KG1 (cell line): Measurements from ENCODE around the gene RARB.
A peak's percentile ranks its signal among the peaks of the same experiment; 100 is the strongest.

Source experiments
- DNase-seq: peaks from one replicate; lab custom pipeline; 2025; lab: John Stamatoyannopoulos, UW

The RARB gene

DNA sequence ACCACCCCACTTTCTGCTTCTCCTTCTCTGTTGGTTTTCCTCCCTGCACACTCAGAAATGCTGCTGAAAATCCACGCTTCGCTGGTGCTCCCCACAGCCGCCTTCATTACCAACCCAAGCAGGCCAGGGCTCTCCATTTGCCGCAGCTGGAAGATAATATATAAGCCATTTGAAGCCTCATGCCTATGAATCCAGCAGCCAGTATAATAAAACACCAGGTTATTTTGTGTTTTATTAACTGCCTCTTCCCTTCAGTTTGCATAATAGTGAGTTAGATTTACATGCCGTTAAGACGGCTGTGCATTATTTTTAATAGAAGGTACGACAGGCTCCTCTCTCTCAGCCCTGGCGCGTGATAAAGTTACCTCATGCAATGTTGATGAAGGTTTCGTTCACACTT lies 150.0 kb downstream of the RARB start:
- no peak for DNase-seq

DNA sequence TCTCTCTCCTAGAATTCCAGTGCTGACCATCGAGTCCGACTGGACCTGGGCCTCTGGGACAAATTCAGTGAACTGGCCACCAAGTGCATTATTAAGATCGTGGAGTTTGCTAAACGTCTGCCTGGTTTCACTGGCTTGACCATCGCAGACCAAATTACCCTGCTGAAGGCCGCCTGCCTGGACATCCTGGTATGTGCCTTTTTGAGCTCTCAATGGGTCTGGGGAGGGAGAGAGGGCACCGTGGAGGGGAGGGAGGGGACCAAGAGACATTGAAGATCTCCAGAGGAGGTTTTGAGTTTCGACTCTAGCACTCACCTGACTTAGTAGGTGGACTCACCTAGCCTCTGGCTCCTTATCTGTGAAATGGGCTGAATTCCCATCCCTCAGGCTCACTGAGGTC lies 152.5 kb downstream of the RARB start:
- no peak for DNase-seq

DNA sequence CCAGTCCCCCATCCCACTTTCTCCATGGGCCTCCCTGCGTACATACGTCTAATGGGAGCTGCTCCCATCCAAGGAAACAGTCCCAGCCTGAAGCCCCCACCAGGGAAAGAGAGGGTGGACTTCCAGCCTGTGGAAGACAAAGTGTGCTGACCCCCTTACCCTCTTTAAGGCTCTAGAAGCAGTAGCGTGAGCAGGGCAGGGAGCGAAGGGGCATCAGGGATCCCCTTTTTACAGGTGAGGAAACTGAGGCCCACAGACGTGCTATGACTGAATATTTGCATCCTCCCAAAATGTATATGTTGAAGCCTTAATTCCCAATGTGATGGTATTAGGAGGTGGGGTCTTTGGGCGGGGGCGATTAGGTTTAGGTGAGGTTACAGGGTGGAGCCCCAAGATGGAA lies 153.3 kb downstream of the RARB start:
- no peak for DNase-seq

DNA sequence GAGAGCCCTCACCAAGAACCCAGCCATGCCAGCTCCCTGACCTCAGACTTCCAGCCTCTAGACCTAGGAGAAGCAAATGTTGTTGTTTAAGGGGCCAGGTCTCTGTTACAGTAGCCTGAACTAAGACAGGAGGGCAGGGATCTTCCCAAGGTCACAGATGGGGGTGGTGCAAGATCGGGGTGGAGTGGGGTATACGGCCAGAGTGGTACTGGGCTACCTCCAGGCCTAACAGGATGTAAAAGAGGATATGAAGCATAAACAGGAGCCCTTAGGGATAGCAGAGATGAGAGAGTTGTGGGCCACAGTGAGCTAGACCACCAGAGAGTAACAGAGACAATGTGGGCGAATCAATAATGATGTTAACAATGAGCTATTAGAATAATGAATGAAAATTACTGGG lies 153.8 kb downstream of the RARB start:
- no peak for DNase-seq

DNA sequence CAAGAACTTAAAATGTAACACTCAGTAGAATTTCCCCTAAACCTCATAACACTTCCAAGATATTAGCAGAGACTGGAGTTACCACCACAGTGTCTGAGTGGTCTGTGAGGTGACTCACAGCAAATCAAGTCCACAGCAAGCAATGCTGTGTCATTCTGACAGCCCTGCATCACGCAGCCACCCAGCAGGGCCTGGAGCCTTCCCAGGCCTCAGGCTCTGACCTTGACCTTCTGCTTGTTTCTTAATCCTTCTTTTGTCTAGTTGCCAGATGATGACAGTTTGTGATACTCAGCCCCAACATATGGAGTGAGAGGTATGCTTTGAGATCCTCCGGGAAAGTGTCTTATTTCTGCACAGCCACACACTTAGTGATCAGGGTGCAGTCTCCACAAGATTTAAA lies 154.2 kb downstream of the RARB start:
- DNase-seq, result no peak

DNA sequence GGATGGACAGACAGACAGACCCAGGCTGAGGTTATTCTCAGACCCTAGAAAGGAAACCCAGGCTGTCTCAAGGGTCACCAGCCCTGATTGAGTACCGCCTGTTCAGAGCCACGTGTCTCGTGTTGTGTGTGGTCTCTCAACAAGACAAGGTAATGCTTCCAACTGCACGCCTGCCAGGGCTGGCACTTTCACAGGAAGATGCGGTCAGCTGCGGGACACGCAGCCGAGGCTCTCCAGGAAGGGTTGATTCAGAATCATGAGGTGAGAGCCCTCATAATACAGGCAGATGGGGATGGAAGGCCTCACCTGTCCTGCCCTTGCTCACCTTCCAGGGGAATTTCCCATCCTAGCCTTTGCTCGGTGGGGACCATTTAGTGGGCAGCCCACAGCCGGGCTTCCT lies 155.3 kb downstream of the RARB start:
- no peak for DNase-seq

DNA sequence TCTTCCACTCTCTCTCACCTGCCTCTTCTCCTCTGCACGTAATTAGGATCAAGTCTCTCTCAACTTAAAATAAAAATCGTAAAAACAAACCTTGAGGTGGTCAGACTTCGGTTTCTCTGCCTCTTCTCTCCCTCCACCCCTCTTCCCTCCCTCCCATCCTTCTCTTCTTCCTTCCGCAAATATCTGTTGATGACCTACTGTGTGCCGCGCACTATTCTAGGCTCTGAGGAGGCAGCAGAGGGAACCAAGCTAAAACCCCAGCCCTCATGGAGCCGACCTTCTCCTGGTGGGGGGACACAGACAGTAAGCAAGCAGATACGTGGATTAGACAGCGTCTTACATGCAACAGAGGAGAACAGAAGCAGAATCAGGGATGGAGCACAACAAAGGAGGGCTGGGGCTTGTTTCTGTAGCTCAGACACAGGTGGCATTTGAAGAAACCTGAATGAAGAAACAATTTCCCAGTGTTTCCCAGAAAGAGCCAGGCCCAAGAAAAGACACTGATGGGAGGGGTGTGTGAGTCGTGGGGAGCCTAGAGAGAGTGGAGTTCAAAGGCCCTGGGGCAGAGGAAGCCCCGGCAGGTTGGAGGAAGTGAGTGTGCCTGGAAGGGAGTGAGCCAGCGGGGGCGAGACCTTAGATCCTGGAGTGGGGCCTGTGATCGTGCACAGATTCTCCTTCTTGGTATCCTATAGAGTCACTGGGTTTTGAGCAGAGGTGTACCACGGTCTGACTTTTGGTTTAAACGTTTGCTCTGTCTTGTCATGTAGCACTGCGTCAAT lies 156.1 kb downstream of the RARB start:
- no peak for DNase-seq

DNA sequence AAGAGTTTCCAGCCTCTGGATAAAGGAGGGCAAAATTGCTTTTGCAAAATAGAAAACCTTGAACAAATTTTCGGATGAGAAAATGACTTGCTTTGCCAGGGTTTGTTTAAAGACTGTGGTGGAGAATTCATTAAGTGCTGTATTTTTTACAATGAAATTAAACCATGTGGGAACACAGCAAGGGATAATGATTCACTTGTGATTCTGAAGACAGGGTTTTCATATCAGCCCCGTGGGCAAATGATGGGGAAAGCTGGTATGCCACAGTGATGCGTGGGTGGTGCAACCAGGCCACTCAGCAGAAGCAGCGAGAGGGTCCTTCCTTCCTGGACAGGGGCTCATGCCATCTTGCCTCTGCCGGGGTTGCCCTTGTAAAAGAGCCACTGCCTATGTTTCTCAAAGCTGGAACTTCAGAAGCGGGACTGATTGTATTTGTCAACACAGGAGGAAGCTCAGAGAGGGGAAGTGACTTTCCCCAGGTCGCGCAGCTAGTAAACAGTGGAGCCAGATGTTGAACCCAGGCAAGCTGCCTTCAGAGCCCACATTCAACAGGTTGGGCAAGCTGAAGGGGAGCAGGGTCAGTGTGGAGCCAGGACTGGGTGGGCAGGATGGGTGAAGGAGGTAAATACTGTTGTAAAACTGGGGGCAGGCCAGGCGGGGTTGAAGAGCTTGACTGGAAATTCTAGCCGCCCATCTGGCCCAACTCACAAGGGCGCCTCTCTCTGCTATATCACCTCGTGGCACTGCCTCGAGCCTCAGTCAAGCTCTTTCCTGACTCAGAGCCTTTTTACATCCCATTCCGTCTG lies 157.5 kb downstream of the RARB start:
- no peak for DNase-seq

DNA sequence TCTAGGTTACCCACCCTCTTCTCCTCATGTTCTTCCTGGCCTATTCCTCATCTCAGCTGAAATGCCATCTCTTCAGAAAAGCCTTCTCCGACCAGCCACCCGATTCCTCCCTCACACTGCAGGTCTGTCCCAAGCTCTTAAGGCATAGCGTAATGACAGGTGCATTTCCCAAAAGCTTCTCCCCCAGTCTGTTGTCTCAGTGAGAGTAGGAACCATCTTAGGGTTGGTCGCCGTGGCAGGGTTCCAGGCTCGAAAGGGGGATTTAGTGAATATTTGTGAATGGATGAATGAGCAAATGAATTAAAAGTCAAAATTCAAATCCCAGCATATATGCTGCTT lies 158.1 kb downstream of the RARB start:
- DNase-seq, result no peak

DNA sequence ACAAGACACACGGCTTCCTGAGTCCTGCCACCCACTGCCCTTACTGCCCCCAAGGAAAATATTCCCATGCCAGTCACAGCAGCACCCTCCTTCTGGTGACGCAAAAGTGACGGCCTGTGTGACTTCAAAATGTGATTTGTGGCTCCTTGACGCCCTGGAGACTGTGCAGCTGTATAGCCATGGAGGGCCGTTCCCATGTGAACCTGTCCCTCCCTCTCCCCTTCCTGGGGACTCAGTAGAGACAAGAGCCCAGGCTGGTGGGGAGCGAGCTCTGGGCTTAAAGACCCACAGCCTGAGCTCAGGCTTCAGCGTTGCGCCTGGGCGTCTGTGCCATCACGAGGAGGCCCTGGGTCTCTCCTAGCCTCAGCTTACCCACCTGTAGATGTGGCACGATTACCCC lies 158.5 kb downstream of the RARB start:
- no peak for DNase-seq

DNA sequence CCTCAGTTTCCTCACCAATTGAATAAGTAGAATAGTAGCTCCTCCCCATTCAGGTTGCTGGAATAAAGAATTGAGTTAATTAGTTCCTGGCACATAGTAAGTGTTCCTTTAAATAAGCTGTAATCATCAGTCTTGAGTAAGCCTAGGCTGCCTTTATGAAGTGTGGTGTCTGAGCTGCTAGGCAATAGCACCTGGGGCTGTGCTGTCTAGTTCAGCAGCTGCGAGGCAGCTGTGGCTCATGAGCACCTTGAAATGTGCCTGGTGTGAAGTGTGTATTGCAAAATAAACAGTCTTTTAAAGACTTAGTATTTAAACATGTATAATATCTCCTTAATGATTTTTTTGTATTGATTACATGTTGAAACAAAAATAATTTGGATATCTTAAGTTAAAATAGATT lies 159.0 kb downstream of the RARB start:
- DNase-seq, result no peak

DNA sequence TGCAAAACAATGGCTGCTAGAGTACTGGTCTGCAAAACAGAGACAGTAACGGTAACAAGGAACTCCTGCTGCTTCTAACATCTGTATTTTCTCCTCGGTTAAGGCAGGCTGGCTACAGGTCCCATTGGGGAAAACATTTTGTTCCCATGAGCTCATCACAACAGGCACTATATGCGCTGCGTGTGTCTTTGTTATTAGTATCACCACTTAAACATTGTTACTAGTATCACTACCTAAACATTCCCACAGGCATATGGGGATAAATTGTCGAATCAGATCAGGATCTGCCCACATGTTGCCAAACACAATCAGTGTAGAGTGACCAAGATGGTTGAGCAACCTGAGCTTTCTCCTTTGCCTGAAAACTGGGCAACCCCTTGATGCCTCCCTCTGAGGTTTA lies 159.5 kb downstream of the RARB start:
- DNase-seq, result no peak

DNA sequence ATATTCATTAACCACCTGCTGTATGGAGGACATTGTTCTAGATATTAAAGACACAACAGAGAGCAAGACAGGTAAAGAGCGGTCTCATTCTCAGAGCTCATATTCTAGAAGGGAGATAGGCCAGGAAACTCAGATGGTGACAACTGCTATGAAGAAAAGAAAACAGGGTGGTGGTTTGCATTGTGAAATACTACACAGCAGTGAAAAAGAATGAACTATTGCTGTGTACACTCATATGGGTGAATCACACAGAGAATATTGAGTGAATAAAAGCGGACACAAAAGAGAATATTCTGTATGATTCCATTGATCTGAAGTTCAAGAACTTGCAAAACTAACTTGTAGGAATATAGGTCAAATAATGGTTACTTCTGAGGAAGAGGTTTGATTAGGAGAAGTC lies 159.9 kb downstream of the RARB start:
- DNase-seq, result no peak

DNA sequence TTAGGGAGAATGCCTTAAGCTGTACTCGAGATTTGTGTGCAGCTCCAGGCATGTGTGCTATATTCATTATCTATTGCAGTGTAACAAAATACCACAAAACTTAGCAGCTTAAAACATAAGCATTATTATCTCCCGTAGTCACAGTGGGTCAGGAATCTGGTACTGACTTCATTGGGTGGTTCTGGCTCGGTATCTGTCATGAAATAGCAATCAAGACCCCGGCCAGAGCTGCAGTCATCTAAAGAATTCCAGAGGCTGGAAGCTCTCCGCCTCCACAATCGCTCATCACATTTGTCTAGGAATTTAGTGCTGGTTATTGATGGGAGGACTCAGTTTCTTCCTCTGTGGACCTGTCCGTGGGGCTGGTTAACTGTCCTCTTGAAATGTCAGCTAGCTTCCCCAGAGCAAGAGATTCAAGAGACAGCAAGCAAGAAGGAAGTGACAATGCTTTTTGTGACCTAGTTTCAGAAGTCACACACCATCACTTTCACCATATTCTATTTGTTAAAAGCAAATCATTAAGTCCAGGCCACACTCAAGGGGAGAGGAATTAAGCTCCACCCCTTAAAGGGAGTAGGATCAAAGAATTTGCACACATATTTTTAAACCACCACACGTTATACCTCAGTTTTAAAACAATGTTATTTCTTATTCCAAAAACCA lies 160.5 kb downstream of the RARB start:
- DNase-seq, result no peak

DNA sequence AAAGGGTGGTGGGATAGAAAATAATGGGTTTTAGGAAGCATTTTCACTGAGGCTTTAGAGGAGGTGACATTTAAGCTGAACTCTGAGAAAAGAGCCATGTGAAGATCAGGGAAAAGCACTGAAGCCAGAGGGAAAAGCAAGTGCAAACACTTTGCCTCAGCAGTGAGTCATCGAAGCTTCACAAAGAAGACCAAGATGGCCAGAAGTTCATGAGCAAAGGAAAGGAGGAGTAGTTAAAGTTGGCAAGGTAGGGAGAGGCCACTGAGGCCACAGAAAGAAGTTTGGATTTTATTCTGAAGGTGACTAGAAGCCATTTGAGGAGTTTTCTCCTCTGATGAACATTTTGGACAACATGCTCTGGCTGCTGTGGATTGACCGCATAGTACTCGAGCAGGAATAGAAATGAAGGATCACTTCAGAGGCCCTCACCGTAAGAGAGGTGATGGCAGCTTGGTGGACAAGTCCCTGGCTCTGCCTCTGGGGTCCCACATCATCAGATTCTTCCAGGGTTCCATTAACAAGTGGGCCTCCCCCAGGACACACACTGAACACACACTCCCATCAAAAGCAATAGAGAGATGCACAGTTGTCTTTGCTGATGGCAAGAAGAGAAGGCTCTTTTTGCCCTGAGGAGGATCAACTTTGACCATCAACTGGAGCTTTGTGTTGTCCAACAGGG lies 161.2 kb downstream of the RARB start:
- no peak for DNase-seq

DNA sequence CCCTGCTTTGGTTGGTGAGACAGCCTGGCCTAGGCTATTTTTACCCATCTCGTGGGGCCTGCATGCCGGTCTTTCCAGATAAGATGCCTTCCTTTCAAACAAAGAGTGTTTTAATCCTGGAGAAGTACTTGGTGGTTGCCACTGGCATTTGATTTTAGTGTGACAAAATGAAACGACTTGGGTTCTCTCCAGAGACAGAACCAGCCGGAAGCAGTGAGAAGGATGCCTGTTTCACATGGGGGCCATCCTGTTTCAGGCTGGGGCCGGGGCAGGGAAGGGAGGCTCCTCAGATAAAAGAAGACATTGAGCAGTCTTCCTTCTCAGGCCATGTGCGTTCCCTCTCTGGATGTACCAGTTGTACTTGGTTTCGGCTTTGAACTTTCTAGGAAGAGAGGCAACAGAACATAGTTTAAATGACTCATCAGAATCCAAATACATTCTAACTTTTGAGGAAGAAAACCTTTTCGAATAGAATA lies 161.8 kb downstream of the RARB start:
- DNase-seq, result no peak

DNA sequence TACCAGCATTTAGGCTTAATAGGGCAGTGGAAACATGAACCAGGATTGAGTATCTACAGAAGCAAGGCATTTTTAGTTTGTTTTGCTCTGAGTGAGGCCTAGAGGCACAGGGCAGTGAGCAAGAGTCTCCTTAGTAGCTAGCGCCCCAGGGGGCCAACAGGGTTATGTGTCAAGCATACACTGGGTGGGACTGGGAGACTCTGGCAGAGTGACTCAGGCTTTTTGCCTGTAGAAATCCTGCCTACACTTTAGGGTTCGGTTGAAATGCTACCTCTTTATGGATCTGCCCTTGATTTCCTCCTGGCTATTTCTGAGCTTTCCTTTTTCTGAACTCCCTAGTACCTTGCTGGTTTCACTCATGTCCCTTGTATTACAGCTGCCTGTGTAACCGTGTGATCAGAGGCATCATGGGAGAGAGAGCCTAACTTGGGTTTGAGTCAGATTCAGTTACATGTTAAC lies 164.5 kb downstream of the RARB start:
- DNase-seq, result no peak

DNA sequence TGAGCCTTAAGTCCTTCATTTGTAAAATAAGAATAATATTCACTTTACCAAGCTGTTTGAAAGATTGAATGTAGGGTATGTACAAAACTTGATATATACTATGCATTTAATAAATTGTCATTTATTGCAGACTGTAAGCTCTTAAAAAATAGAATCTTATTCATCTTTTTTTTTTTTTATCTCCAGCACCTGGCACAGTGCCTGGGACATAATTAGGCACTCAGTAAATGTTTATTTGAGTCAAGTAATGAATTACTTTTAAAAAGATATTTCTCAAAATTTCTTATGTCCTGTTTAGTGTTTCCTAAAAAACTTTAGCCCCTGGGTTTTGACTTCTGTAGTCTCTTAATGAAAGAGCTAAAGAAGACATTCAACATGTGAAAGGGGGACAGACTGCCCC lies 164.9 kb downstream of the RARB start:
- DNase-seq, result no peak

DNA sequence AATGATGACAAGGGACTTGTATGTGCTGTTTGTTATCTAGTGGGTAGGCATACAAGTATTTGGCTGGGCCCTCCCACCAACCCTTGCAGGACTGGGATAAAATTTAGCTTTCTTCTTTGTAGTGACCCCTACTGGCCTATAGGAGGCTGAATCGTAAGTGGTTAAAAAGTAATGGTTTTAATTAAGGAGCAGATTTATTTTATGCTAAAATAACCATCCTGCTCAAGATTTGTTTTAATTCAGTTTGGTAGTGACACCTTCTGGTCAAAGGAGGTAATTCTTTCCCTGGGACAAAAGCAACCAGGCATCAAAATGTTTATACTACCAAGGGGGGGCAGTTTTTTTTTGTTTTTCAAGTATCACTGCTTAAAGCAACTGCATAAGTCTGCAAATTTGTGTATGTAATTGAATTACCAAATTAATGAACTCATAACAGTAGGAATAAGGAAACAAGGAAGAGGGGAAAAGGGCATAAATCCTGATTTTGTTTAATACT lies 166.0 kb downstream of the RARB start:
- peak; percentile 26 for DNase-seq

DNA sequence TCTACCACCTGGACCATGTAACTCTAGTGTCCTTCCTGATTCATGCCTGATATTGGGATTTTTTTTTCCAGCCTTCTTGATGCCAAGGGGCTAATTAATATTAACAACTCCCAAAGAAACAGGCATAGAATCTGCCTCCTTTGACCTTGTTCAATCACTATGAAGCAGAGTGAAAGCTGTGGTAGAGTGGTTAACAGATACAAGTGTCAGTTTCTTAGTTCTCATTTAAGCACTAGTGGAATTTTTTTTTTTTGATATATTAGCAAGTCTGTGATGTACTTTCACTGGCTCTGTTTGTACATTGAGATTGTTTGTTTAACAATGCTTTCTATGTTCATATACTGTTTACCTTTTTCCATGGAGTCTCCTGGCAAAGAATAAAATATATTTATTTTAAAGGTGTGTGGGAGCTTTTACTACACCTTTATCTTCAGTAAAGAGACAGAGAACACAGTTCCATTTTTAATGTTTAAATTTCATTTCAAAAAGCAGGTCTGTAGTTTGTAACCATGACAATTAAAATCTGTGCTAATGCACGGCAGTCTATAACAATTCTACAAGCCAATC lies 169.6 kb downstream of the RARB start:
- DNase-seq, result no peak

DNA sequence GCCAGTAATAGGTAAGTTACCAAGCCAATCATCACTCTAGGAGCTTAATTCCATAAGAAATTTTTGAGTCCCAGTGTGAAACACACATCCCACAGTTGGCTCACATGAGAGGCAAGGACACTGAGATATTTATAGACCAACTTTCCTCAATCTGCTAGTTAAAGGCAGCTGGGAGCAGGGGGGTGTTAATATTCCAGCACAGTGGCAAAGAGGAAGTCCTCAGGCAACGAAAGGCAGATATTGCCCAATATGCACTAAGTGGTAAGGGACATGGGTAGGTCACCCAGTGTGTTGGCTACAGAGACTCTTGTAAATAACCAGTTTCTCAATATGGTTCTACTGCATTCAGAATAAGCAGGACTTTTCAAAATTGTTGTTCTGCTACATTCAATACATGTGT lies 175.6 kb downstream of the RARB start:
- DNase-seq, result no peak
